ENCODE data around the gene INPP5E.

Gene INPP5E

DNA sequence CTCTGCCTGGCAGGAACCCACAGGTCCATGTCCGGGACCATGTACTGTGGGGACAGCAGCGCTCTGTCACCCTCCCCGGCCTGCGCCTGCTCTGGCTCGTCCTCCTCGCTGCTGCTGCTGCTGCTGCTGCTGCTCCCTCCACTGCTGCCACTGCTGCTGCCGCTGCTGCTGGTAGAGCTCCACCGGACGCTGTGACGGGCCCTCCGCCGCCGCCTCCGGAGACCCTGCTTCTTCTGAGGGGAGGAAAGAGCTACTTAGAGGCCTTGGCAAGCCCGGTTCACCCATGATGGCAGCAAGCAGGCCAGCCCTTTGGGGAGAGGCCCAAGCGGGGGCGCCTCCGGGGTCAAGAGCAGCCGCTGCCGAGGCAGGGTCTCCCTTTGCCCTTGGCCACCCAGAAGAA is 56.2 kb downstream of the INPP5E start:
- no peak for DNase-seq

DNA sequence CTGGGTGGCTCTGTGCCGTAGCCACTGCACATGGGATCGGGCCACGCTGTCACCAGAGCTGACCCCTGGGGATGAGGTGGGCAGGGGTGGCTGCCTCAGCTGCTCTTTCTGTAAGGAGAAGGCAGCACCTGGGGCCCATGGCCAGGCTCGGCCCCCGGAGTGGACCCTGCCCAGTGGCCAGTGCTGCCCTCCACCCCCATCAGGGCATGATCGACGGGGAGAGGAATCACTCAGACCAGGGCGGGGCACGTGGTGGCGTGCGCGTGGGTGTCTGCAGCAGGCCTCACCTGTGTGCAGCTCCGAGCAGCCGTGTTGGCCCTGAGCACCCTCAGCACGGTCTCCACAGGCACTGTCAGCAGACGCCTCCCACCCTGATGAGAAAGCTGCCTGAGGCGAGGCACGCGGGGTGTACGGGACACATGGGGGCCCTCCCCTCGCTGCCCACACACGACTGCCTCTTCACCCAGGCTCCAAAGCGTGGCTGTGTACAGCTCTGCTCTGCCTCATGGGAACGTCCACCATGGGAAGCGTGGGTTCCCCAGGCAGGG is 57.6 kb downstream of the INPP5E start:
- DNase-seq: no peak

DNA sequence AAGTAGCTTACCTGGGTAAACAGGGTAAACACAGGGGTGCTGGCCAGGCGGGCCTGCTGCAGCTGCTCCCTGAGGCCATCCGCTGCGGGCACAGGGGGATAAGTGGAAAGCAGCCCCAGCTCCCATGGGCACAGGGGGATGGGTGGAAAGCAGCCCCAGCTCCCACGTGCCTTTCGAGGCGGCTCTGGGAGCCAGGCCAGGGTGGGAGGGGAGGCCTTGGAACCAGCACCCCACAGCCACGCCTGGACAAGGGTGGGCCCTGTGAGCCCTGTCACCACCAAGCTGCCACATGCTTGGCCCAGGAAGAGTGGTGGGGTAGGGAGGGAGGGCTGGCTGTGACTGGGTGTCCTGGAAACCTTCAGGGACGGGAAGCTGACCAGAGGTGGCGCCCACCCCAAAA is 58.3 kb downstream of the INPP5E start:
- DNase-seq: no peak

DNA sequence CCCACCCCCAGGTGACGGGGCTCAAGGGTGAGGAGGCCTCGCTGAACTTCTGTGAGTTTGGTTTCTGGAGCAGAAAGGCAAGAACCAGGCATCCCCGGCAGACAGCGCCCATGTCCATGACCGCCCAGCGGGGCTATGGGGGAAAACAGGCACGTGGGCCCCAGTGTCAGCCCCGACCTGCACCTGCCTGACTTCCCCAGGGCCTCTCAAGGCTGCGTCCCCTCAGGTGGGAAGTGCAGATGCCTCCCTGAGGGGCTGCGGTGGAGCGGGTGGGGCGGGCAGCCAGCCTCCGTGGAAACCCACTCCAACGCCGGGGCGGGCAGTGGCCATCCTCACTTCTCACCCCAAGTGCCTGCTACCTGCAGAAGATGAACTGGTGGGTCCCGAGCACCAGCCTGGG is 59.3 kb downstream of the INPP5E start:
- DNase-seq: no peak

DNA sequence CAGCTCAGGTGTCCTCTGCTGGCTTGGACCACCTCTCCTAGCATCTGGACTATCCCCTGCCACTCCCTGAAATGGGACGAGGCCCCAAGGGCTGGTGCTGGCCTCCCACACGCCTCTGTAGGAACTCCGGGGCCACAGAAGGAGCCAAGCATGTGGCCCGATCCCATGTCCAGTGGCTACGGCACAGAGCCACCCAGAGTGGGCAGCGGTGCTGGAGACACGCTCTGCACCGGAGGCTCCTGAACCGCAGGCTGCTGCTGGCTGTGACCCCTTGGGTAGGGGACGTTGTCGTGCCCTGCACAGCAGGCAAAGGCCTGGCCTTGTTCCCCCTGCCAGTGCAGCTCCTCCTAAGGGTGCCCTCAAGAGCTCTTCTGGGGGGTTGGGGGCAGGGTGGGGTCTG is 59.8 kb downstream of the INPP5E start:
- no peak for DNase-seq

DNA sequence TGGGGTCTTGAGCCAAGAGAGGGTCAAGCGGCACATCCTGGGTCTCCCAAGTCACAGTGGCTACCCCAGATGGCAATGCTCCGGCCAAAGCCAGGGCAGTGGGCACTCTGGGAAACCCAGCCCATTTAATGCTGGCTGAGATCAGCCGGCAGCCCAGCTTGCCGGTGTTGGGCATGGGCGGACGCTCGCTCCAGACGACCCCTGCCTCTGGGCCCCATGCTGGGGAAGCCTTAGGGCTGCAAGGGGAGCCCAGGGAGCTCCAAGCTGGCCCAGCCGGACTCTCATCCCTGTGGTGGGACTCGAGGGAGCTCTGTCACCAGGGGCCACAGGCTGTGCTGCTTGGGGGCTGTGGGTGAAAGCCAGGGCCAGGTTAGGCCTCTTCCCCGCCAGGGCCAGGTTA is 60.2 kb downstream of the INPP5E start:
- no peak for DNase-seq

DNA sequence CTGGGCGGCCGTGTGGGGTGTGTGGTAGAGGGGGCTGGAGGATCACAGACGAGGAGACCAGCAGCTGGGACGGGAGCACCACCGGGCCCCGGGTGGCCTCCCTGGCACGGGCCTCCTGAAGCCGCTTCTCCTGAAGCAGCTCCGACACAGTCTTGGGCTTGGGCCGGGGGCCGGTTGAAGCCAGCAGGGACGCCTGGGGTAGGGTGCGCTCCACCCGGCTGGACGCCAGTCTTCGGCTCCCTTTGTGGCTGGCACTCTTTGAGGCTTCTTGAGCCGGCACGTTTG is 60.7 kb downstream of the INPP5E start:
- DNase-seq: no peak
